ENCODE results near the gene SOX9.
A peak's percentile ranks its signal among the peaks of the same experiment; 100 is the strongest.

The SOX9 gene

GRCh38 chr17:72120642-72121163 lies at the start of gene SOX9:
Gene SOX9, plus strand, starts transcription at chr17:72121020. Its CDS starts 372 bp downstream, at chr17:72121392.
- peak; percentile 93 for DNase-seq (ENCODE audit: low spot score)

GRCh38 chr17:72071330-72071729 lies 49.5 kb upstream of the SOX9 start:
- DNase-seq (ENCODE audit: low spot score) = no peak

GRCh38 chr17:72075995-72076677 lies 44.7 kb upstream of the SOX9 start:
- no peak for DNase-seq (ENCODE audit: low spot score)

GRCh38 chr17:72076678-72077030 lies 44.2 kb upstream of the SOX9 start:
- DNase-seq (ENCODE audit: low spot score) = no peak

GRCh38 chr17:72077326-72077960 lies 43.4 kb upstream of the SOX9 start:
- DNase-seq (ENCODE audit: low spot score) = no peak

- DNase-seq (ENCODE audit: low spot score) = no peak
Observed at GRCh38 chr17:72079700-72080099, 41.1 kb upstream of the SOX9 start.

GRCh38 chr17:72087876-72088275 lies 32.9 kb upstream of the SOX9 start:
- no peak for DNase-seq (ENCODE audit: low spot score)

- no peak for DNase-seq (ENCODE audit: low spot score)
Observed at GRCh38 chr17:72089453-72089987, 31.3 kb upstream of the SOX9 start.

- DNase-seq (ENCODE audit: low spot score) = no peak
Observed at GRCh38 chr17:72090108-72090507, 30.7 kb upstream of the SOX9 start.

- no peak for DNase-seq (ENCODE audit: low spot score)
Observed at GRCh38 chr17:72092710-72093322, 28.0 kb upstream of the SOX9 start.

- no peak for DNase-seq (ENCODE audit: low spot score)
Observed at GRCh38 chr17:72093707-72094106, 27.1 kb upstream of the SOX9 start.

- DNase-seq (ENCODE audit: low spot score) = no peak
Observed at GRCh38 chr17:72095316-72095715, 25.5 kb upstream of the SOX9 start.

- no peak for DNase-seq (ENCODE audit: low spot score)
Observed at GRCh38 chr17:72097144-72097543, 23.7 kb upstream of the SOX9 start.

- DNase-seq (ENCODE audit: low spot score) = no peak
Observed at GRCh38 chr17:72099919-72100318, 20.9 kb upstream of the SOX9 start.

- DNase-seq (ENCODE audit: low spot score) = no peak
Observed at GRCh38 chr17:72100470-72100869, 20.4 kb upstream of the SOX9 start.

GRCh38 chr17:72101526-72101925 lies 19.3 kb upstream of the SOX9 start:
- no peak for DNase-seq (ENCODE audit: low spot score)

- DNase-seq (ENCODE audit: low spot score) = no peak
Observed at GRCh38 chr17:72102366-72102765, 18.5 kb upstream of the SOX9 start.

- DNase-seq (ENCODE audit: low spot score) = no peak
Observed at GRCh38 chr17:72104164-72104862, 16.5 kb upstream of the SOX9 start.

GRCh38 chr17:72104863-72105234 lies 16.0 kb upstream of the SOX9 start:
- no peak for DNase-seq (ENCODE audit: low spot score)

GRCh38 chr17:72107100-72107499 lies 13.7 kb upstream of the SOX9 start:
- no peak for DNase-seq (ENCODE audit: low spot score)

- DNase-seq (ENCODE audit: low spot score) = no peak
Observed at GRCh38 chr17:72110231-72110941, 10.4 kb upstream of the SOX9 start.

GRCh38 chr17:72110942-72111318 lies 9.9 kb upstream of the SOX9 start:
- DNase-seq (ENCODE audit: low spot score) = no peak

Data from left forelimb (tissue), 1 donor.